ENCODE results near the gene DICER1.

Gene DICER1

DNA sequence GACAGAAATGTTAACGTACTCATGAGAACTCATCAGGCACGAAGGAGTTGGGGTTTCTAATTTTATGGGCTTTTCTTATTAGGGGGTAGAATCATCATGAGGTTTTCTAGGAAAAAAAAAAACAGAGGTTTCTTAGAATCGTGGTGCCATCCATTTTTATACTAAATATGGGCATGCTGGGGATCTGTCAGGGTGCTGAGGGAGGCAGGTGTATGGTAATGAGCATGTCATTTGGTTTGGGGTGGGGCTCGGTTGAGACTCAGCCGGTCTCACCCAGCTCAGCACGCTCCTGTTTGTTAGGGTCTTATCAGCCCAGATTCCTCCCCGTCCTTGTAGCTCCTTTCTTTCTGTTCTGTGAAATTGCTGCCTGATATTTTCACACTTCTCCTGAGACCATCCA, 98.2 kb downstream of the DICER1 start:
- DNase-seq = no peak
- Histone ChIP-seq H3K27me3 (replicated peaks in 2 of 5; ENCODE audit: control insufficient read depth in 4 of 5, insufficient read depth in 5 of 5, low read length in 4 of 5) (peaks cover 0 to 3% (median 0%) of the 10 kb centered on the region in 5 experiments), H3K27ac (ENCODE audit: insufficient read depth in 1 of 2, low read depth in 1 of 2, low read length in 2 of 2, poor library complexity in 1 of 2, severe bottlenecking in 2 of 2) (no peak overlapping the region), H3K4me3 (ENCODE audit: control insufficient read depth in 1 of 7, extremely low read depth in 1 of 7, insufficient read depth in 4 of 7, low read depth in 2 of 7, low read length in 6 of 7) (no peak overlapping the region), H3K4me1 (ENCODE audit: control extremely low read depth in 1 of 4, control insufficient read depth in 4 of 4, insufficient read depth in 4 of 4, low read length in 3 of 4) (no peaks in the 10 kb centered on the region), H3K9me3 (ENCODE audit: control extremely low read depth in 1 of 5, control insufficient read depth in 4 of 5, insufficient read depth in 2 of 5, low read depth in 1 of 5, low read length in 4 of 5) (no peaks in the 10 kb centered on the region), H3K36me3 (ENCODE audit: control insufficient read depth in 4 of 4, insufficient read depth in 4 of 4, low read length in 3 of 4) (no peaks in the 10 kb centered on the region)
- CTCF ChIA-PET = interaction anchor here (1.2 kb wide), 1 partner anchor 10 kb away, joined by 3 read pairs; no protein-coding TSS in a partner anchor
- POLR2A ChIA-PET = no interaction called here
- 71% methylated on average over 2 of the region's 7 CpGs for WGBS (ENCODE audit: insufficient coverage)

DNA sequence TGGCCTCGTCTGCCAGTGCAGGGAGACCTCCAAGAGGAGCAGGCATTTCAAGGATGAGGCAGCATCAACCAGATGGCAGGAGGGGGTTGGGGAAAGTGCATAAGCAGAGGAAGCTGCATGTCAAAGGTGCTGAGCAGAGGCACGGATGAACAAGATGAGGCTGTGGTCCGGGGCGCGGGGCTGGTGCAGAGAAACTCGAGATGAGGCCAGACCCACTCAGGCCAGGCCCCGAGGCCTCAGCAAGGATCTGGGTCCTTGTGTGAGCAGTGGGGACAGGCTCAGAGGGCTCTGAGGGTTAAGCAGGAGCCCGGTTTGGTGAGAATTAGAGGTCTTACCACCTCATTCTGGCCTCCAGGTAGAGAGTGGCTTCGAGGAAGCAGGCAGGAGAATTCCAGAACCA, 98.8 kb downstream of the DICER1 start:
- no peak overlapping the region for H3K27ac ChIP-seq (ENCODE audit: insufficient read depth in 1 of 2, low read depth in 1 of 2, low read length in 2 of 2, poor library complexity in 1 of 2, severe bottlenecking in 2 of 2)
- H3K4me1 ChIP-seq (ENCODE audit: control extremely low read depth in 1 of 4, control insufficient read depth in 4 of 4, insufficient read depth in 4 of 4, low read length in 3 of 4) = no peaks in the 10 kb centered on the region
- H3K27me3 ChIP-seq (replicated peaks in 2 of 5; ENCODE audit: control insufficient read depth in 4 of 5, insufficient read depth in 5 of 5, low read length in 4 of 5) = peaks cover 0 to 3% (median 0%) of the 10 kb centered on the region in 5 experiments
- DNase-seq = no peak
- no peaks in the 10 kb centered on the region for H3K36me3 ChIP-seq (ENCODE audit: control insufficient read depth in 4 of 4, insufficient read depth in 4 of 4, low read length in 3 of 4)
- ChIA-PET CTCF (no interaction called here), POLR2A (no interaction called here)
- H3K9me3 ChIP-seq (ENCODE audit: control extremely low read depth in 1 of 5, control insufficient read depth in 4 of 5, insufficient read depth in 2 of 5, low read depth in 1 of 5, low read length in 4 of 5) = no peaks in the 10 kb centered on the region
- 95% methylated on average over 8 of the region's 9 CpGs for WGBS (ENCODE audit: insufficient coverage)
- H3K4me3 ChIP-seq (ENCODE audit: control insufficient read depth in 1 of 7, extremely low read depth in 1 of 7, insufficient read depth in 4 of 7, low read depth in 2 of 7, low read length in 6 of 7) = no peak overlapping the region

DNA sequence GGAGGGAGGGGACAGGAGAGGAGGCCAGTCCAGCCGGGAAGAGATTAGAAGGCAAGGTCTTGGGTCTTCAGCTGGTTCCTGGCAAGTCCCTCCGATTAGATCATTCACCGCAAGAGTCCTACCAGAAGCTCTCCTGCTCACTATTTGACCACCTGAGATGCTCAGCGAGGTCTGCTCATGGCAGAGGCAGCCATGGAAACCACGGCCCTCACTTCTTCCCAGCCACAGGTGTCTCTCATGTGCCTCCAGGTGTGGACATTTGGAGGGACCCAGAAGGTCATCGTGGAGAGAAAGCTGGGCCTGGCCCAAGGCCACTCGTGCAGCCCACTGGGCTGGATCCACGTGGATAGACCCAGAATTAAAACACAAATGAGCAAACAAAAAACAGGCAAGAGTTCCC, 99.5 kb downstream of the DICER1 start:
- 90% methylated on average over 8 of the region's 8 CpGs for WGBS (ENCODE audit: insufficient coverage)
- POLR2A ChIA-PET = no interaction called here
- H3K36me3 ChIP-seq (ENCODE audit: control insufficient read depth in 4 of 4, insufficient read depth in 4 of 4, low read length in 3 of 4) = no peaks in the 10 kb centered on the region
- H3K4me3 ChIP-seq (ENCODE audit: control insufficient read depth in 1 of 7, extremely low read depth in 1 of 7, insufficient read depth in 4 of 7, low read depth in 2 of 7, low read length in 6 of 7) = no peak overlapping the region
- H3K9me3 ChIP-seq (ENCODE audit: control extremely low read depth in 1 of 5, control insufficient read depth in 4 of 5, insufficient read depth in 2 of 5, low read depth in 1 of 5, low read length in 4 of 5) = no peaks in the 10 kb centered on the region
- CTCF ChIA-PET = no interaction called here
- peaks cover 0 to 3% (median 0%) of the 10 kb centered on the region in 5 experiments for H3K27me3 ChIP-seq (replicated peaks in 2 of 5; ENCODE audit: control insufficient read depth in 4 of 5, insufficient read depth in 5 of 5, low read length in 4 of 5)
- DNase-seq = no peak
- no peaks in the 10 kb centered on the region for H3K4me1 ChIP-seq (ENCODE audit: control extremely low read depth in 1 of 4, control insufficient read depth in 4 of 4, insufficient read depth in 4 of 4, low read length in 3 of 4)
- no peak overlapping the region for H3K27ac ChIP-seq (ENCODE audit: insufficient read depth in 1 of 2, low read depth in 1 of 2, low read length in 2 of 2, poor library complexity in 1 of 2, severe bottlenecking in 2 of 2)

DNA sequence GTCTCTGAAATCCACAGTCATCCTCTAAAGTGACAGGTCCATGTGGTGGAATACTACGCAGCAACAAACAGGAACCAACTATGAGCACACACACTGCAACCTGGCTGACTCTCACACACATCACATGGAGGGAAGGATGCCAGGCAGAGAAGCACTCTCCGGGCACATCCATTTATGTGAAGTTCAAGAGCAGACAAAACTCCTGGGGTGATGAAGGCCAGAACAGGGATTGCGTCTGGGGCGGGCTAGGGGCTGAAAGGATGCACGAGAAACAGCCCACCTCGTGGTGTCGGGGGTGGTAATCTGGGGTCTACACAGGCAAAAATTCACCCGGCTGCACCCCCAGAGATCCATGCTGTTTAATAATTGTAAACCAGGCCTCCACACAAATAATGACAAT, 100.2 kb downstream of the DICER1 start:
- POLR2A ChIA-PET = no interaction called here
- Histone ChIP-seq H3K4me3 (ENCODE audit: control insufficient read depth in 1 of 7, extremely low read depth in 1 of 7, insufficient read depth in 4 of 7, low read depth in 2 of 7, low read length in 6 of 7) (no peak overlapping the region), H3K4me1 (ENCODE audit: control extremely low read depth in 1 of 4, control insufficient read depth in 4 of 4, insufficient read depth in 4 of 4, low read length in 3 of 4) (no peaks in the 10 kb centered on the region), H3K27ac (ENCODE audit: insufficient read depth in 1 of 2, low read depth in 1 of 2, low read length in 2 of 2, poor library complexity in 1 of 2, severe bottlenecking in 2 of 2) (no peak overlapping the region), H3K27me3 (replicated peaks in 2 of 5; ENCODE audit: control insufficient read depth in 4 of 5, insufficient read depth in 5 of 5, low read length in 4 of 5) (peaks cover 0 to 3% (median 0%) of the 10 kb centered on the region in 5 experiments), H3K9me3 (ENCODE audit: control extremely low read depth in 1 of 5, control insufficient read depth in 4 of 5, insufficient read depth in 2 of 5, low read depth in 1 of 5, low read length in 4 of 5) (no peaks in the 10 kb centered on the region), H3K36me3 (ENCODE audit: control insufficient read depth in 4 of 4, insufficient read depth in 4 of 4, low read length in 3 of 4) (no peaks in the 10 kb centered on the region)
- CTCF ChIA-PET = no interaction called here
- no peak for DNase-seq
- 80% methylated on average over 7 of the region's 8 CpGs for WGBS (ENCODE audit: insufficient coverage)

DNA sequence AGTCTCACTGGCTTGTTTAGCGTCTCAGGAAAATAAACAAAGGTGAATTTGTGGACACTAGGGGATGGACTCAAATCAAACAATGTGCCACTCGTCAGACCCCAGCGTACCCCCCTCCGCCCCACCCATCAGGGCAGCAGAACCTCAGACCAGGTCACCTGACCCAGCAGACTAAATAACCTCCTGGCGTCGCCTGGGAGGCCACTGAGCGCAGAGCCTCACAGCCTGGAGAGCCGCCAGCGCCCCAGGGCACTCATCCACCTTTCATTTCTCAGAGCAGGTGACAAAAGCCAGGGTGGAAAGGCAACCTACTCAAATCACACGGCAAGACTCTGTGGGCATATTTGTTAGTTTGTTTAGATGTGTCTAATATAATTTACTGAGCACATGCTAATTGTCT, 100.9 kb downstream of the DICER1 start:
- CTCF ChIA-PET = no interaction called here
- Histone ChIP-seq H3K27me3 (replicated peaks in 2 of 5; ENCODE audit: control insufficient read depth in 4 of 5, insufficient read depth in 5 of 5, low read length in 4 of 5) (peaks cover 0 to 3% (median 0%) of the 10 kb centered on the region in 5 experiments), H3K4me1 (ENCODE audit: control extremely low read depth in 1 of 4, control insufficient read depth in 4 of 4, insufficient read depth in 4 of 4, low read length in 3 of 4) (no peaks in the 10 kb centered on the region)

DNA sequence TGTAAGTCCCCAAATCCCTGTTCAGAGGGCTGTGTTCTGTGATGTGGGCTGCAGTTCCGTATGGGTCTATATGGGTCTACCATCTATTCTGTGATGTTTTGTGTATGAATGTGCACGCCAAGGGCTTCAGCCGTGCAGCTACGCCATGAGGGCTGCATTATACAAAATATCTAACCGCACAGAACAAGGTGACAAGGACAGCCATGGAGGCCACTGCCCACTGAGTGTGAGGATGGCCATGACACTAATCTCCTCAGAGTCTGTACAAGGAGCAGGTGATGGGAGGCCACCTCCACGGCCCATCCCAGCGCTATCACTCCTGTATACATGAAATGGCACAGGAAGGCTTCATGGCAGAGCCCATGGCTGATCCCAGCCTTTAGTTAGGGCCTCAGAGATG, 102.0 kb downstream of the DICER1 start:
- POLR2A ChIA-PET = no interaction called here
- H3K9me3 ChIP-seq (ENCODE audit: control extremely low read depth in 1 of 5, control insufficient read depth in 4 of 5, insufficient read depth in 2 of 5, low read depth in 1 of 5, low read length in 4 of 5) = no peaks in the 10 kb centered on the region
- CTCF ChIA-PET = no interaction called here
- H3K4me3 ChIP-seq (ENCODE audit: control insufficient read depth in 1 of 7, extremely low read depth in 1 of 7, insufficient read depth in 4 of 7, low read depth in 2 of 7, low read length in 6 of 7) = no peak overlapping the region
- no peaks in the 10 kb centered on the region for H3K4me1 ChIP-seq (ENCODE audit: control extremely low read depth in 1 of 4, control insufficient read depth in 4 of 4, insufficient read depth in 4 of 4, low read length in 3 of 4)
- no peak for DNase-seq
- no peaks in the 10 kb centered on the region for H3K36me3 ChIP-seq (ENCODE audit: control insufficient read depth in 4 of 4, insufficient read depth in 4 of 4, low read length in 3 of 4)
- H3K27ac ChIP-seq (ENCODE audit: insufficient read depth in 1 of 2, low read depth in 1 of 2, low read length in 2 of 2, poor library complexity in 1 of 2, severe bottlenecking in 2 of 2) = no peak overlapping the region
- WGBS (ENCODE audit: insufficient coverage) = 98% methylated on average over 7 of the region's 7 CpGs
- H3K27me3 ChIP-seq (replicated peaks in 2 of 5; ENCODE audit: control insufficient read depth in 4 of 5, insufficient read depth in 5 of 5, low read length in 4 of 5) = peaks cover 0 to 3% (median 0%) of the 10 kb centered on the region in 5 experiments

More for the DNA sequence above, 100.9 kb downstream of the DICER1 start:
- no peak overlapping the region for H3K4me3 ChIP-seq (ENCODE audit: control insufficient read depth in 1 of 7, extremely low read depth in 1 of 7, insufficient read depth in 4 of 7, low read depth in 2 of 7, low read length in 6 of 7)
- 89% methylated on average over 10 of the region's 10 CpGs for WGBS (ENCODE audit: insufficient coverage)
- POLR2A ChIA-PET = no interaction called here
- no peaks in the 10 kb centered on the region for H3K36me3 ChIP-seq (ENCODE audit: control insufficient read depth in 4 of 4, insufficient read depth in 4 of 4, low read length in 3 of 4)
- DNase-seq = no peak
- no peaks in the 10 kb centered on the region for H3K9me3 ChIP-seq (ENCODE audit: control extremely low read depth in 1 of 5, control insufficient read depth in 4 of 5, insufficient read depth in 2 of 5, low read depth in 1 of 5, low read length in 4 of 5)
- H3K27ac ChIP-seq (ENCODE audit: insufficient read depth in 1 of 2, low read depth in 1 of 2, low read length in 2 of 2, poor library complexity in 1 of 2, severe bottlenecking in 2 of 2) = no peak overlapping the region

DNA sequence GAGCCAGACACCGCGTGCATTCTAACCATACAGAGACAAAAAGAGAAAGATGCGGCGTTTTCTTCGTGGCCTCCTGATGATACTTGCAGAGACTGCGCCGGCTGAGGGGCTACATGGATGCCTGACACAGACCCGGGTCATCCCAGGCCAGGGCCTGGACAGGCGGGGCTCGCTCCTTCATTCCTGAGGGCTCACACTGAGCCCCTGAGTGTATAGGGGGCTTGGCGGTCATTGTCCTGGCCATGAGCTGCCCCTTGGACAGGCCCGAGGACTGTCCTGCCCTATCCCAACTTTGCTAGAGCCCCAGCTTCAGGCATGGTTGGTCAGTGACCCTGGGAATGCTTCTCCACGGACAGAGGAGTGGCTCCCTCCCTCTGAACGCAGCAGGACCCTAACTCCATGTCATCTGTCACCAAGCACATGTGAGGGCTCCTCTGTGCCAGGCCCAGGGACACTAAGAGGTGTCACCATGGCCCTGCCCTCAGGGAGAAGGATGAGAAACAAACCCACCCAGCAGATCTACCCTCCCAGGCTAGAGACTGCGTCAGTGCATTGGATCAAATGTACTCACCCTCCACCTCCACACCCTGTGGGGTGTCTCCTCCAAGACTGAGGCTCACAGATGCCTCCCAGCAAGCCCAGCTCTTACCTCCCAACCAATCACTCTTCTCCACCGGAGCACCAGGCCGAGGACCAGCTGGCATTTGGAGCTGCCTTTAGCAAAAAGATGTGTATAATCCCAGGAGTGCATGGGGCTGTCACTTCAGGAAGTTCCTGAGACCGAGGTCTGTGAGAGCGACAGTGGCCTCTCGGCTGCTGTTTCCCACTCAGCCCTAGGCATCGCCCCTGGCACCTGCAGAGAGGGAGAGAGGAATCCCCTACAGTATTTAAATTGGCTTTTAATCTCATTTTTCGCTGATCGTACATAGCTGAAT, 102.7 kb downstream of the DICER1 start:
- POLR2A ChIA-PET = no interaction called here
- DNase-seq = no peak
- CTCF ChIA-PET = no interaction called here
- Histone ChIP-seq H3K4me3 (ENCODE audit: control insufficient read depth in 1 of 7, extremely low read depth in 1 of 7, insufficient read depth in 4 of 7, low read depth in 2 of 7, low read length in 6 of 7) (no peak overlapping the region), H3K4me1 (ENCODE audit: control extremely low read depth in 1 of 4, control insufficient read depth in 4 of 4, insufficient read depth in 4 of 4, low read length in 3 of 4) (no peaks in the 10 kb centered on the region), H3K27me3 (replicated peaks in 2 of 5; ENCODE audit: control insufficient read depth in 4 of 5, insufficient read depth in 5 of 5, low read length in 4 of 5) (no peaks in the 10 kb centered on the region), H3K27ac (ENCODE audit: insufficient read depth in 1 of 2, low read depth in 1 of 2, low read length in 2 of 2, poor library complexity in 1 of 2, severe bottlenecking in 2 of 2) (no peak overlapping the region), H3K9me3 (ENCODE audit: control extremely low read depth in 1 of 5, control insufficient read depth in 4 of 5, insufficient read depth in 2 of 5, low read depth in 1 of 5, low read length in 4 of 5) (no peaks in the 10 kb centered on the region), H3K36me3 (ENCODE audit: control insufficient read depth in 4 of 4, insufficient read depth in 4 of 4, low read length in 3 of 4) (no peaks in the 10 kb centered on the region)
- 94% methylated on average over 18 of the region's 23 CpGs for WGBS (ENCODE audit: insufficient coverage)
